Transverse colon (tissue), 4 donors: Measurements from ENCODE around the gene BAG2. TPM values are rescaled to one million over a fixed set of nuclear protein-coding genes. Genes with fewer than 3 reads are reported as not detected.

ENCODE experiments used
- DNase-seq: peaks from one replicate; pipeline ENCODE4 v3.0.0-alpha.2; 2019
- H3K27ac ChIP-seq, 4 donors: fragments of 200-600 bp; sonication (generic); 2 replicates each; pipeline ENCODE4 v1.5.1; 2016 to 2018; ENCODE audit warnings: inconsistent platforms in 4 of 4
- H3K27me3 ChIP-seq: fragments of 200-600 bp; sonication (generic); 2 replicates; pipeline ENCODE4 v1.5.1; 2017; ENCODE audit warnings: inconsistent platforms
- H3K36me3 ChIP-seq, 4 donors: fragments of 200-600 bp; sonication (generic); 2 replicates each; pipeline ENCODE4 v1.5.1; 2017 to 2019; ENCODE audit warnings: inconsistent platforms in 4 of 4
- H3K4me1 ChIP-seq, 4 donors: fragments of 200-600 bp; sonication (generic); 2 replicates each; pipeline ENCODE4 v1.5.1; 2017 to 2020; ENCODE audit warnings: inconsistent platforms in 4 of 4
- H3K4me3 ChIP-seq, 4 donors: fragments of 200-600 bp; sonication (generic); 1 replicate in 1 of 4; 2 replicates in 3 of 4; pipeline versions ENCODE4 v1.5.1 to v1.6.1; 2017 to 2019; ENCODE audit warnings: inconsistent platforms in 4 of 4
- H3K9me3 ChIP-seq, 2 donors: fragments of 200-600 bp; sonication (generic); 2 replicates each; pipeline ENCODE4 v1.5.1; 2017 to 2019; ENCODE audit warnings: inconsistent platforms in 2 of 2
- EP300 ChIP-seq: sonication (generic); formaldehyde crosslinking; IDR thresholded peaks from one replicate; pipeline ENCODE4 v1.6.1; 2017; ENCODE audit warnings: antibody characterized with exemption, low read depth
- POLR2A ChIP-seq: fragments of 450-650 bp; IDR thresholded peaks from one replicate; pipeline ENCODE4 v1.6.1; 2016; ENCODE audit warnings: antibody characterized with exemption, mild to moderate bottlenecking, moderate library complexity
- POLR2AphosphoS5 ChIP-seq, 3 donors: sonication (generic); formaldehyde crosslinking; IDR thresholded peaks; one replicate each; pipeline ENCODE4 v1.6.1; 2016; ENCODE audit warnings: antibody characterized with exemption in 3 of 3
- WGBS, 2 donors: methylation state at CpG; one replicate each; pipeline ENCODE4 v1.1.5; 2018; ENCODE audit warnings: low coverage in 1 of 2; 5-methylcytosine and 5-hydroxymethylcytosine counted together
- in situ Hi-C, 4 donors: fragments of 200-750 bp; cut with MboI; loops; one replicate each; pipeline versions ENCODE4 v1.15.0 to v1.15.1; 2017; ENCODE audit warnings: low sequenced_read_pairs in 3 of 4, low pct_ligation_motif_present in 1 of 4, low pct_unique_long_range_greater_than_20kb in 1 of 4
- intact Hi-C: fragments of 100-400 bp; cut with DNase I; formaldehyde crosslinking; loops from one replicate; pipeline ENCODE4 v1.15.1; 2023; ENCODE audit warnings: low total_unique reads
- total RNA-seq, 4 donors: library from RNA; depleted of rRNA; stranded (reverse); fragments of >200 nt; gene quantifications; one replicate each; pipeline ENCODE4 v1.1.0, GENCODE V29; 2016
- TF ChIP-seq, protein P1 (sequence below), 5 experiments: fragments of 200-600 bp in 3 of 5; fragments of 450-650 bp in 2 of 5; sonication (generic) in 3 of 5; IDR thresholded peaks; 1 replicate in 2 of 5; 2 replicates in 3 of 5; pipeline ENCODE4 v1.5.1; 2016 to 2017; ENCODE audit warnings: antibody characterized with exemption in 5 of 5, inconsistent platforms in 3 of 5, mild to moderate bottlenecking in 2 of 5, moderate library complexity in 1 of 5

Gene BAG2
- total RNA-seq, 4 donors from 2014 or later: 7.1 to 49.0 (median 10.7) TPM

GRCh38 chr6:57134954-57135353 is 37.2 kb upstream of the BAG2 start:
- no peak for DNase-seq
- H3K36me3 ChIP-seq: peaks cover 0 to 26% (median 10%) of the 10 kb centered on the region in 4 donors
- no peak overlapping the region for H3K27ac ChIP-seq
- 100% methylated on average over 1 of the region's 1 CpG for WGBS, 2 donors
- no peaks in the 10 kb centered on the region for H3K27me3 ChIP-seq
- no peak overlapping the region for H3K4me3 ChIP-seq
- no peaks in the 10 kb centered on the region for H3K9me3 ChIP-seq
- no peaks in the 10 kb centered on the region for H3K4me1 ChIP-seq
- intact Hi-C loops (no loop called here), in situ Hi-C loops (no loop called here)
- TF ChIP-seq, protein P1, sequence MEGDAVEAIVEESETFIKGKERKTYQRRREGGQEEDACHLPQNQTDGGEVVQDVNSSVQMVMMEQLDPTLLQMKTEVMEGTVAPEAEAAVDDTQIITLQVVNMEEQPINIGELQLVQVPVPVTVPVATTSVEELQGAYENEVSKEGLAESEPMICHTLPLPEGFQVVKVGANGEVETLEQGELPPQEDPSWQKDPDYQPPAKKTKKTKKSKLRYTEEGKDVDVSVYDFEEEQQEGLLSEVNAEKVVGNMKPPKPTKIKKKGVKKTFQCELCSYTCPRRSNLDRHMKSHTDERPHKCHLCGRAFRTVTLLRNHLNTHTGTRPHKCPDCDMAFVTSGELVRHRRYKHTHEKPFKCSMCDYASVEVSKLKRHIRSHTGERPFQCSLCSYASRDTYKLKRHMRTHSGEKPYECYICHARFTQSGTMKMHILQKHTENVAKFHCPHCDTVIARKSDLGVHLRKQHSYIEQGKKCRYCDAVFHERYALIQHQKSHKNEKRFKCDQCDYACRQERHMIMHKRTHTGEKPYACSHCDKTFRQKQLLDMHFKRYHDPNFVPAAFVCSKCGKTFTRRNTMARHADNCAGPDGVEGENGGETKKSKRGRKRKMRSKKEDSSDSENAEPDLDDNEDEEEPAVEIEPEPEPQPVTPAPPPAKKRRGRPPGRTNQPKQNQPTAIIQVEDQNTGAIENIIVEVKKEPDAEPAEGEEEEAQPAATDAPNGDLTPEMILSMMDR (IDR thresholded peaks at IDR 0.05): no peak
- TF ChIP-seq POLR2AphosphoS5 (IDR thresholded peaks at IDR 0.05) (no peak), EP300 (no peak), POLR2A (no peak)

- no peak for DNase-seq
- intact Hi-C loops (no loop called here), in situ Hi-C loops (no loop called here)
- 67 to 70% methylated on average over 1 of the region's 1 CpG for WGBS, 2 donors
- H3K4me3 ChIP-seq: no peak overlapping the region
- TF ChIP-seq EP300 (no peak), POLR2AphosphoS5 (IDR thresholded peaks at IDR 0.05) (no peak), POLR2A (no peak)
- TF ChIP-seq, protein P1 (IDR thresholded peaks at IDR 0.05): no peak
- H3K27me3 ChIP-seq: no peaks in the 10 kb centered on the region
- no peak overlapping the region for H3K27ac ChIP-seq
- no peaks in the 10 kb centered on the region for H3K4me1 ChIP-seq
- H3K36me3 ChIP-seq: peaks cover 0 to 26% (median 10%) of the 10 kb centered on the region in 4 donors
- H3K9me3 ChIP-seq: no peaks in the 10 kb centered on the region
Observed at GRCh38 chr6:57135885-57136284, 36.2 kb upstream of the BAG2 start.

DNA sequence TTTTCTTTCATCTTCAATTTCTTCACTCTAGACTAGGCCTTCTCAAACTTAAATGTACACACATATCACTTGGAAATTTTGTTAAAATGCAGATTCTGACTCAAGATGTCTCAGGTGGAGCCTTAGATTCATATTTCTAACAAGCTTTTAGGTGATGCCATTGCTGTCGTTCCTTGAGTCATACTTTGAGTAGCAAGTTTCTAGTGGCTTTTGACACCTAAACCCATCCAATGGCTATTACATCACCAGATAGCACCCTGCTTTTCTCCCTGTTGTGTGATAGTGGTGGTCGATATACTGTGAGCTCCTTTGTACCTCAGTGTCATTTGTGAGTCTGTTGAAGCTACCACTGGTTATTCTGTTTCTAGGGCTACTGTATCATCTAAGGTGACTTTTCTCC is 34.8 kb upstream of the BAG2 start:
- intact Hi-C loops (no loop called here), in situ Hi-C loops (no loop called here)
- Histone ChIP-seq H3K9me3 (no peaks in the 10 kb centered on the region), H3K27ac (no peak overlapping the region), H3K4me1 (no peaks in the 10 kb centered on the region), H3K27me3 (no peaks in the 10 kb centered on the region), H3K4me3 (no peak overlapping the region), H3K36me3 (peaks cover 0 to 29% (median 13%) of the 10 kb centered on the region in 4 donors)
- 92 to 95% methylated on average over 2 of the region's 2 CpGs for WGBS, 2 donors
- DNase-seq: no peak
- TF ChIP-seq, protein P1 (IDR thresholded peaks at IDR 0.05): no peak
- no peak for TF ChIP-seq EP300
- TF ChIP-seq POLR2AphosphoS5 (IDR thresholded peaks at IDR 0.05): no peak
- TF ChIP-seq POLR2A: no peak

DNA sequence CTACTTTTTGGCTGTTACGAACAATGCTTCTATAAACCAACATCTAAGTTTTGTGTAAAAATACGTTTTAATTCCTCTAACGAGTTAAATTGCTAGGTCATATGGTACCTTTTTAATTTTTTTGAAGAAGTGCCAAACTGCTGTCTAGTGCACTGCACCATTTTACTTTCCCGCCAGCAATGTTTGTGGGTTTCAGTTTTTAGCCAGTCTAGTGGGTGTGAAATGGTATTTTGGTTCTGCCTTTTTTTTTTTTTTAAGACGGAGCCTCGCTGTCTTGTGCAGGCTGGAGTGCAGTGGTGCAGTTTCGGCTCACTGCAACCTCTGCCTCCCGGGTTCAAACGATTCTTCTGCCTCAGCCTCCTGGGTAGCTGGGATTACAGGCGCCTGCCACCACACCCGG is 34.1 kb upstream of the BAG2 start:
- in situ Hi-C loops: no loop called here
- intact Hi-C loops: no loop called here
- Histone ChIP-seq H3K27ac (no peak overlapping the region), H3K36me3 (peaks cover 0 to 36% (median 16%) of the 10 kb centered on the region in 4 donors), H3K4me3 (no peak overlapping the region), H3K4me1 (no peaks in the 10 kb centered on the region), H3K9me3 (no peaks in the 10 kb centered on the region), H3K27me3 (no peaks in the 10 kb centered on the region)
- TF ChIP-seq POLR2AphosphoS5 (IDR thresholded peaks at IDR 0.05) (no peak), EP300 (no peak), POLR2A (no peak)
- TF ChIP-seq, protein P1 (IDR thresholded peaks at IDR 0.05): no peak
- WGBS, 2 donors: 95% methylated on average over 11 of the region's 11 CpGs
- DNase-seq: no peak
